K562 (cell line): ENCODE data around the gene DNAJB4. TPM values are rescaled to one million over a fixed set of nuclear protein-coding genes. Genes with fewer than 3 reads are reported as not detected.

Experiments used
- ATAC-seq: fragments of 200-7000 bp; cut with Tn5 transposase; 3 replicates; pipeline ENCODE4 v1.9.1; 2020; ENCODE audit warnings: moderate library complexity
- BruUV-seq: library from RNA; stranded (reverse); fragments of 400-500 nt; replicated peaks from 2 replicates; lab custom pipeline; 2021; lab: Mats Ljungman, UMichigan
- CTCF ChIA-PET: fragments of 300-600 bp; formaldehyde crosslinking; extraction: SDS; loops from one replicate; lab custom pipeline; 2021; ENCODE audit warnings: low intra/inter-chr PET ratio; lab: Yijun Ruan, JAX
- POLR2A ChIA-PET: fragments of 300-600, 350-650 bp; sonication (Branson Sonifier 250); formaldehyde crosslinking; extraction: SDS; loops from one replicate; lab custom pipeline; 2021; ENCODE audit warnings: antibody characterized with exemption, inconsistent platforms; lab: Yijun Ruan, JAX
- DNase-seq, 4 experiments: peaks; one replicate each; pipeline versions ENCODE4 v3.0.0 to v3.0.0-alpha.2; 2011 to 2018; ENCODE audit warnings: low spot score in 3 of 4, mixed read lengths in 3 of 4; ENCODE audit errors: extremely low read depth in 1 of 4
- FAIRE-seq: peaks from 2 replicates; lab custom pipeline; 2011; peaks lifted over from hg19 to GRCh38; lab: Jason Lieb, UNC
- H2AFZ ChIP-seq: 2 replicates; pipeline ENCODE4 v1.6.0; 2011; ENCODE audit warnings: low read depth, low read length, control low read depth, inconsistent platforms
- H3K27ac ChIP-seq: fragments of 200-600 bp; 3 replicates; pipeline ENCODE4 v1.8.0; 2011; ENCODE audit warnings: low read depth, mild to moderate bottlenecking, control low read depth, inconsistent platforms, low read length, moderate library complexity, mixed read lengths; ENCODE audit errors: extremely low read depth
- H3K27me3 ChIP-seq, 2 experiments: fragments of 300-600 bp in 1 of 2; 2 replicates in 1 of 2; 3 replicates in 1 of 2; pipeline versions ENCODE4 v1.6.0 to v1.8.0; 2011; ENCODE audit warnings: inconsistent platforms in 2 of 2, low read length in 2 of 2, mild to moderate bottlenecking in 1 of 2, mixed read lengths in 1 of 2, moderate library complexity in 1 of 2; ENCODE audit not compliant: control insufficient read depth in 2 of 2, insufficient read depth in 2 of 2
- H3K36me3 ChIP-seq: fragments of 300-600 bp; 3 replicates; pipeline ENCODE4 v1.8.0; 2011; ENCODE audit warnings: mild to moderate bottlenecking, low read length, inconsistent platforms; ENCODE audit not compliant: control insufficient read depth, insufficient read depth
- H3K4me1 ChIP-seq, 2 experiments: fragments of 200-600 bp in 1 of 2; replicated peaks in 1 of 2; 2 replicates in 1 of 2; 3 replicates in 1 of 2; pipeline versions ENCODE4 v1.5.1 to v1.8.0; 2011; ENCODE audit warnings: inconsistent platforms in 2 of 2, low read length in 2 of 2, mild to moderate bottlenecking in 1 of 2, mixed read lengths in 1 of 2, moderate library complexity in 1 of 2; ENCODE audit not compliant: control insufficient read depth in 2 of 2, insufficient read depth in 2 of 2
- H3K4me2 ChIP-seq: 2 replicates; pipeline ENCODE4 v1.6.1; 2011; ENCODE audit warnings: low read length, control low read depth, inconsistent platforms, mixed read lengths; ENCODE audit not compliant: insufficient read depth
- H3K4me3 ChIP-seq: fragments of 200-600 bp; sonication (generic), shearing (Covaris generic); 2 replicates; pipeline ENCODE4 v1.5.1; 2016; ENCODE audit warnings: control low read depth, inconsistent platforms
- H3K79me2 ChIP-seq: fragments of 200-600 bp; 3 replicates; pipeline ENCODE4 v1.8.0; 2011; ENCODE audit warnings: low read length, inconsistent platforms; ENCODE audit not compliant: control insufficient read depth, insufficient read depth
- H3K9ac ChIP-seq, 2 experiments: 2 replicates each; pipeline versions ENCODE4 v1.6.0 to v1.6.1; 2011; ENCODE audit warnings: low read depth in 2 of 2, low read length in 2 of 2, control low read depth in 1 of 2, inconsistent platforms in 1 of 2, mild to moderate bottlenecking in 1 of 2, mixed read lengths in 1 of 2; ENCODE audit not compliant: insufficient read depth in 1 of 2
- H3K9me1 ChIP-seq: one replicate; pipeline ENCODE4 v1.6.0; 2011; ENCODE audit warnings: inconsistent platforms, mild to moderate bottlenecking, low read length, moderate library complexity; ENCODE audit not compliant: control insufficient read depth, insufficient read depth
- H3K9me3 ChIP-seq: replicated peaks from 2 replicates; pipeline ENCODE4 v1.5.1; 2011; ENCODE audit warnings: low read depth, low read length, inconsistent platforms; ENCODE audit not compliant: control insufficient read depth, insufficient read depth
- H4K20me1 ChIP-seq: replicated peaks from 2 replicates; pipeline ENCODE4 v1.6.1; 2011; ENCODE audit warnings: low read length, inconsistent platforms, mixed read lengths; ENCODE audit not compliant: control insufficient read depth, insufficient read depth
- ZZZ3 ChIP-seq: fragments of 450-650 bp; IDR thresholded peaks from 2 replicates; pipeline ENCODE4 v1.6.1; 2016; ENCODE audit warnings: antibody characterized with exemption, mild to moderate bottlenecking, moderate library complexity
- in situ Hi-C: fragments of 300-500 bp; cut with MboI; formaldehyde crosslinking; loops from 4 replicates; pipeline ENCODE4 v1.15.0; 2018; ENCODE audit warnings: inconsistent platforms, mixed read lengths
- intact Hi-C: fragments of 100-400 bp; cut with micrococcal nuclease; formaldehyde crosslinking; loops from 2 replicates; pipeline ENCODE4 v1.14.2; 2022
- polyA plus RNA-seq, 8 experiments: library from polyadenylated mRNA; depleted of rRNA in 4 of 8; stranded (reverse) in 5 of 8; unstranded in 3 of 8; fragments of >200 nt; fragmentation: Nextera tagmentation in 2 of 8; fragmentation: Illumina TruSeq in 1 of 8; extraction: Ambion mirVana in 2 of 8; extraction: Trizol in 1 of 8; gene quantifications; 2 replicates each; pipeline versions ENCODE4 v1.2.1 to v1.2.3, GENCODE V29; 2011 to 2014; ENCODE audit warnings: inconsistent platforms in 1 of 8, missing spikeins in 1 of 8
- total RNA-seq, 7 experiments: library from RNA; depleted of rRNA in 6 of 7; stranded (reverse); fragments of >200 nt in 6 of 7; fragmentation: Illumina TruSeq in 2 of 7; extraction: Trizol in 2 of 7; gene quantifications; 2 replicates each; pipeline versions ENCODE4 v1.2.1 to v1.2.3, GENCODE V29; 2011 to 2021; ENCODE audit warnings: low replicate concordance in 1 of 7
- TF ChIP-seq, protein P1 (sequence below): sonication (generic); formaldehyde crosslinking; IDR thresholded peaks from 2 replicates; pipeline ENCODE4 v1.8.1; 2023; ENCODE audit warnings: missing genetic modification reagents, mild to moderate bottlenecking, borderline replicate concordance

DNAJB4 gene
- total and polyA plus RNA-seq, 9 of the 15 experiments (the other 6 are each of a cell fraction or from before 2014, with no cell fraction given), result 8.5 to 27.7 (median 19.8) TPM

- intact Hi-C loops, result no loop called here
- POLR2A ChIA-PET, result interaction anchor here (0.6 to 1.7 kb wide), 2 partner anchors 8 to 46 kb away, joined by 4 to 5 read pairs; partner anchors contain the start of gene DNAJB4
- TF ChIP-seq, protein P1, sequence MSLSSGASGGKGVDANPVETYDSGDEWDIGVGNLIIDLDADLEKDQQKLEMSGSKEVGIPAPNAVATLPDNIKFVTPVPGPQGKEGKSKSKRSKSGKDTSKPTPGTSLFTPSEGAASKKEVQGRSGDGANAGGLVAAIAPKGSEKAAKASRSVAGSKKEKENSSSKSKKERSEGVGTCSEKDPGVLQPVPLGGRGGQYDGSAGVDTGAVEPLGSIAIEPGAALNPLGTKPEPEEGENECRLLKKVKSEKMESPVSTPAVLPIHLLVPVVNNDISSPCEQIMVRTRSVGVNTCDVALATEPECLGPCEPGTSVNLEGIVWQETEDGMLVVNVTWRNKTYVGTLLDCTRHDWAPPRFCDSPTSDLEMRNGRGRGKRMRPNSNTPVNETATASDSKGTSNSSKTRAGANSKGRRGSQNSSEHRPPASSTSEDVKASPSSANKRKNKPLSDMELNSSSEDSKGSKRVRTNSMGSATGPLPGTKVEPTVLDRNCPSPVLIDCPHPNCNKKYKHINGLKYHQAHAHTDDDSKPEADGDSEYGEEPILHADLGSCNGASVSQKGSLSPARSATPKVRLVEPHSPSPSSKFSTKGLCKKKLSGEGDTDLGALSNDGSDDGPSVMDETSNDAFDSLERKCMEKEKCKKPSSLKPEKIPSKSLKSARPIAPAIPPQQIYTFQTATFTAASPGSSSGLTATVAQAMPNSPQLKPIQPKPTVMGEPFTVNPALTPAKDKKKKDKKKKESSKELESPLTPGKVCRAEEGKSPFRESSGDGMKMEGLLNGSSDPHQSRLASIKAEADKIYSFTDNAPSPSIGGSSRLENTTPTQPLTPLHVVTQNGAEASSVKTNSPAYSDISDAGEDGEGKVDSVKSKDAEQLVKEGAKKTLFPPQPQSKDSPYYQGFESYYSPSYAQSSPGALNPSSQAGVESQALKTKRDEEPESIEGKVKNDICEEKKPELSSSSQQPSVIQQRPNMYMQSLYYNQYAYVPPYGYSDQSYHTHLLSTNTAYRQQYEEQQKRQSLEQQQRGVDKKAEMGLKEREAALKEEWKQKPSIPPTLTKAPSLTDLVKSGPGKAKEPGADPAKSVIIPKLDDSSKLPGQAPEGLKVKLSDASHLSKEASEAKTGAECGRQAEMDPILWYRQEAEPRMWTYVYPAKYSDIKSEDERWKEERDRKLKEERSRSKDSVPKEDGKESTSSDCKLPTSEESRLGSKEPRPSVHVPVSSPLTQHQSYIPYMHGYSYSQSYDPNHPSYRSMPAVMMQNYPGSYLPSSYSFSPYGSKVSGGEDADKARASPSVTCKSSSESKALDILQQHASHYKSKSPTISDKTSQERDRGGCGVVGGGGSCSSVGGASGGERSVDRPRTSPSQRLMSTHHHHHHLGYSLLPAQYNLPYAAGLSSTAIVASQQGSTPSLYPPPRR (CRISPR knock-in tag), result no peak
- TF ChIP-seq ZZZ3, result peak; percentile 44; the same call in 1 of the 2 replicates
- TF ChIP-seq, all 486 proteins: peak for 1
- in situ Hi-C loops, result no loop called here
- H3K4me3 ChIP-seq, result no peak overlapping the region
- H3K4me2 ChIP-seq, result no peak overlapping the region
- DNase-seq (no peak), FAIRE-seq (no peak), ATAC-seq (no peak)
- no peak overlapping the region for H3K9ac ChIP-seq
- no peak overlapping the region for H2AFZ ChIP-seq
- H4K20me1 ChIP-seq, result no peaks in the 10 kb centered on the region
- BruUV-seq, result no TSS peak
- H3K79me2 ChIP-seq, result peaks cover 42% of the 10 kb centered on the region
- CTCF ChIA-PET, result no interaction called here
- no peak overlapping the region for H3K27ac ChIP-seq
- no peaks in the 10 kb centered on the region for H3K9me3 ChIP-seq
- no peaks in the 10 kb centered on the region for H3K9me1 ChIP-seq
- H3K36me3 ChIP-seq, result peaks cover 100% of the 10 kb centered on the region
- no peaks in the 10 kb centered on the region for H3K27me3 ChIP-seq
- no peaks in the 10 kb centered on the region for H3K4me1 ChIP-seq
These were observed 46.3 kb upstream of the DNAJB4 start for GRCh38 chr1:77958391-77958790.
